GM12872 (cell line): Measurements from ENCODE around the gene IL1RAP.

ENCODE experiments used
- CTCF ChIP-seq: IDR thresholded peaks from 3 replicates; pipeline ENCODE4 v1.5.1; 2011; ENCODE audit warnings: low read depth, mild to moderate bottlenecking, low read length, moderate library complexity; ENCODE audit not compliant: insufficient read depth

Gene IL1RAP

GRCh38 chr3:190644766-190645165, 130.9 kb downstream of the IL1RAP start:
- TF ChIP-seq CTCF = no peak

- TF ChIP-seq CTCF = no peak
Observed at GRCh38 chr3:190645932-190646460, 132.1 kb downstream of the IL1RAP start.

- no peak for TF ChIP-seq CTCF
Observed at GRCh38 chr3:190646996-190647395, 133.1 kb downstream of the IL1RAP start.

GRCh38 chr3:190655933-190656332, 142.0 kb downstream of the IL1RAP start:
- TF ChIP-seq CTCF = no peak

GRCh38 chr3:190658106-190658505, 144.2 kb downstream of the IL1RAP start:
- TF ChIP-seq CTCF = no peak

- TF ChIP-seq CTCF = no peak
Observed at GRCh38 chr3:190666821-190667220, 152.9 kb downstream of the IL1RAP start.

- TF ChIP-seq CTCF = no peak
Observed at GRCh38 chr3:190671658-190672057, 157.8 kb downstream of the IL1RAP start.
